ENCODE results near the gene CCDC170.

DNA sequence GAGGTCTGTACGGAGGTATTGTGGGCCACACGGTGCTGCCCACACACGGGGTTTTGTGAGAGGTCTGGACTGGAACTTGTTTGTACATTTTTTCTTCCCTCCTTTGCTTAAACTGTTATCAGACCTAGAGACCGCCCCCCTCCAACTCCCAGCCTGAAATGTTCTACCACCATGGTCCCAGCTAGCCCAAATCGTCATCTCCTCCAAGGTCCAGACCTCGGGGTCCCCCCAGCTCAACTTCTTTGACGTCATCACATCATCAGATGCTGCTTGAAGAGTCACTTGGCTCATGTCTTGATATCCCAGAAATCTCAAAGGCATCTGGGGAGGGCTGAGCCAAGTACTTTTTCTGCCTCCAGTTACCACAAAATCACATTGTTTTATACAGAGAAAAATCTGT lies 2.8 kb upstream of the CCDC170 start:
- TF ChIP-seq, protein P1, sequence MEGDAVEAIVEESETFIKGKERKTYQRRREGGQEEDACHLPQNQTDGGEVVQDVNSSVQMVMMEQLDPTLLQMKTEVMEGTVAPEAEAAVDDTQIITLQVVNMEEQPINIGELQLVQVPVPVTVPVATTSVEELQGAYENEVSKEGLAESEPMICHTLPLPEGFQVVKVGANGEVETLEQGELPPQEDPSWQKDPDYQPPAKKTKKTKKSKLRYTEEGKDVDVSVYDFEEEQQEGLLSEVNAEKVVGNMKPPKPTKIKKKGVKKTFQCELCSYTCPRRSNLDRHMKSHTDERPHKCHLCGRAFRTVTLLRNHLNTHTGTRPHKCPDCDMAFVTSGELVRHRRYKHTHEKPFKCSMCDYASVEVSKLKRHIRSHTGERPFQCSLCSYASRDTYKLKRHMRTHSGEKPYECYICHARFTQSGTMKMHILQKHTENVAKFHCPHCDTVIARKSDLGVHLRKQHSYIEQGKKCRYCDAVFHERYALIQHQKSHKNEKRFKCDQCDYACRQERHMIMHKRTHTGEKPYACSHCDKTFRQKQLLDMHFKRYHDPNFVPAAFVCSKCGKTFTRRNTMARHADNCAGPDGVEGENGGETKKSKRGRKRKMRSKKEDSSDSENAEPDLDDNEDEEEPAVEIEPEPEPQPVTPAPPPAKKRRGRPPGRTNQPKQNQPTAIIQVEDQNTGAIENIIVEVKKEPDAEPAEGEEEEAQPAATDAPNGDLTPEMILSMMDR (IDR thresholded peaks at IDR 0.05) = no peak
- TF ChIP-seq POLR2AphosphoS5 (IDR thresholded peaks at IDR 0.05; ENCODE audit: low read depth, low read length) (no peak), SIN3A (IDR thresholded peaks at IDR 0.05; ENCODE audit: borderline replicate concordance, insufficient read depth, low read depth, low read length) (no peak), TCF7L2 (IDR thresholded peaks at IDR 0.05; ENCODE audit: low read depth, low read length) (no peak)
- TF ChIP-seq, protein P2, sequence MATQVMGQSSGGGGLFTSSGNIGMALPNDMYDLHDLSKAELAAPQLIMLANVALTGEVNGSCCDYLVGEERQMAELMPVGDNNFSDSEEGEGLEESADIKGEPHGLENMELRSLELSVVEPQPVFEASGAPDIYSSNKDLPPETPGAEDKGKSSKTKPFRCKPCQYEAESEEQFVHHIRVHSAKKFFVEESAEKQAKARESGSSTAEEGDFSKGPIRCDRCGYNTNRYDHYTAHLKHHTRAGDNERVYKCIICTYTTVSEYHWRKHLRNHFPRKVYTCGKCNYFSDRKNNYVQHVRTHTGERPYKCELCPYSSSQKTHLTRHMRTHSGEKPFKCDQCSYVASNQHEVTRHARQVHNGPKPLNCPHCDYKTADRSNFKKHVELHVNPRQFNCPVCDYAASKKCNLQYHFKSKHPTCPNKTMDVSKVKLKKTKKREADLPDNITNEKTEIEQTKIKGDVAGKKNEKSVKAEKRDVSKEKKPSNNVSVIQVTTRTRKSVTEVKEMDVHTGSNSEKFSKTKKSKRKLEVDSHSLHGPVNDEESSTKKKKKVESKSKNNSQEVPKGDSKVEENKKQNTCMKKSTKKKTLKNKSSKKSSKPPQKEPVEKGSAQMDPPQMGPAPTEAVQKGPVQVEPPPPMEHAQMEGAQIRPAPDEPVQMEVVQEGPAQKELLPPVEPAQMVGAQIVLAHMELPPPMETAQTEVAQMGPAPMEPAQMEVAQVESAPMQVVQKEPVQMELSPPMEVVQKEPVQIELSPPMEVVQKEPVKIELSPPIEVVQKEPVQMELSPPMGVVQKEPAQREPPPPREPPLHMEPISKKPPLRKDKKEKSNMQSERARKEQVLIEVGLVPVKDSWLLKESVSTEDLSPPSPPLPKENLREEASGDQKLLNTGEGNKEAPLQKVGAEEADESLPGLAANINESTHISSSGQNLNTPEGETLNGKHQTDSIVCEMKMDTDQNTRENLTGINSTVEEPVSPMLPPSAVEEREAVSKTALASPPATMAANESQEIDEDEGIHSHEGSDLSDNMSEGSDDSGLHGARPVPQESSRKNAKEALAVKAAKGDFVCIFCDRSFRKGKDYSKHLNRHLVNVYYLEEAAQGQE (IDR thresholded peaks at IDR 0.05; ENCODE audit: insufficient read depth in 1 of 2, low read depth in 2 of 2, low read length in 1 of 2) = no peak

Data from Panc1 (cell line).